Measurements from ENCODE around the gene EFCAB5. TPM values are rescaled to one million over a fixed set of nuclear protein-coding genes. Genes with fewer than 3 reads are reported as not detected.

Gene EFCAB5
- total RNA-seq, 1 donor from 2014 or later, result not detected

- DNase-seq (ENCODE audit: low read depth) (no peak), FAIRE-seq (no peak)
- Histone ChIP-seq H3K36me3 (ENCODE audit: control insufficient read depth, insufficient read depth, low read length) (no peaks in the 10 kb centered on the region), H3K27me3 (ENCODE audit: control insufficient read depth, insufficient read depth, low read length) (no peaks in the 10 kb centered on the region), H3K4me3 (ENCODE audit: low read depth, low read length) (no peak overlapping the region)
- TF ChIP-seq CTCF (IDR thresholded peaks at IDR 0.05; ENCODE audit: insufficient read depth, low read length, severe bottlenecking), result no peak
Observed at GRCh38 chr17:30101686-30102390, 160.4 kb downstream of the EFCAB5 start.

GRCh38 chr17:30103921-30104320, 162.5 kb downstream of the EFCAB5 start:
- no peak overlapping the region for H3K4me3 ChIP-seq (ENCODE audit: low read depth, low read length)
- no peak for TF ChIP-seq CTCF (IDR thresholded peaks at IDR 0.05; ENCODE audit: insufficient read depth, low read length, severe bottlenecking)
- no peaks in the 10 kb centered on the region for H3K36me3 ChIP-seq (ENCODE audit: control insufficient read depth, insufficient read depth, low read length)
- FAIRE-seq, result no peak
- H3K27me3 ChIP-seq (ENCODE audit: control insufficient read depth, insufficient read depth, low read length), result no peaks in the 10 kb centered on the region
- no peak for DNase-seq (ENCODE audit: low read depth)

GRCh38 chr17:30104575-30105339, 163.3 kb downstream of the EFCAB5 start:
- Histone ChIP-seq H3K4me3 (ENCODE audit: low read depth, low read length) (peak overlapping the region; percentile 16), H3K36me3 (ENCODE audit: control insufficient read depth, insufficient read depth, low read length) (no peaks in the 10 kb centered on the region), H3K27me3 (ENCODE audit: control insufficient read depth, insufficient read depth, low read length) (no peaks in the 10 kb centered on the region)
- FAIRE-seq (peak; percentile 7), DNase-seq (ENCODE audit: low read depth) (peak; percentile 67)
- TF ChIP-seq CTCF (IDR thresholded peaks at IDR 0.05; ENCODE audit: insufficient read depth, low read length, severe bottlenecking), result peak; percentile 89

- TF ChIP-seq CTCF (IDR thresholded peaks at IDR 0.05; ENCODE audit: insufficient read depth, low read length, severe bottlenecking), result no peak
- FAIRE-seq, result no peak
- H3K4me3 ChIP-seq (ENCODE audit: low read depth, low read length), result no peak overlapping the region
- no peak for DNase-seq (ENCODE audit: low read depth)
- no peaks in the 10 kb centered on the region for H3K36me3 ChIP-seq (ENCODE audit: control insufficient read depth, insufficient read depth, low read length)
- no peaks in the 10 kb centered on the region for H3K27me3 ChIP-seq (ENCODE audit: control insufficient read depth, insufficient read depth, low read length)
Observed at GRCh38 chr17:30112794-30113193, 171.4 kb downstream of the EFCAB5 start.

- Histone ChIP-seq H3K4me3 (ENCODE audit: low read depth, low read length) (no peak overlapping the region), H3K27me3 (ENCODE audit: control insufficient read depth, insufficient read depth, low read length) (no peaks in the 10 kb centered on the region), H3K36me3 (ENCODE audit: control insufficient read depth, insufficient read depth, low read length) (no peaks in the 10 kb centered on the region)
- no peak for TF ChIP-seq CTCF (IDR thresholded peaks at IDR 0.05; ENCODE audit: insufficient read depth, low read length, severe bottlenecking)
- peak; percentile 41 for DNase-seq (ENCODE audit: low read depth)
- no peak for FAIRE-seq
Observed at GRCh38 chr17:30113213-30113612, 171.8 kb downstream of the EFCAB5 start.

All from bronchial epithelial cell (primary cell).